Left ventricle myocardium inferior (tissue), 1 donor: ENCODE measurements around the gene KCNMA1. TPM values are rescaled to one million over a fixed set of nuclear protein-coding genes. Genes with fewer than 3 reads are reported as not detected.

Source experiments
- DNase-seq: peaks from one replicate; pipeline ENCODE4 v3.0.0-alpha.2; 2020
- H3K27ac ChIP-seq: fragments of 200-600 bp; replicated peaks from 2 replicates; pipeline ENCODE4 v1.8.0; 2021
- H3K27me3 ChIP-seq: fragments of 200-600 bp; 2 replicates; pipeline ENCODE4 v1.8.0; 2021; ENCODE audit warnings: low read depth
- H3K36me3 ChIP-seq: fragments of 200-600 bp; 2 replicates; pipeline ENCODE4 v1.8.0; 2021
- H3K4me1 ChIP-seq: fragments of 200-600 bp; 2 replicates; pipeline ENCODE4 v1.8.0; 2021
- H3K4me3 ChIP-seq: fragments of 200-600 bp; 2 replicates; pipeline ENCODE4 v1.8.0; 2021; ENCODE audit warnings: mild to moderate bottlenecking, moderate library complexity
- H3K9me3 ChIP-seq: fragments of 200-600 bp; replicated peaks from 2 replicates; pipeline ENCODE4 v1.8.0; 2021
- CTCF ChIP-seq: fragments of 200-600 bp; IDR thresholded peaks from 2 replicates; pipeline ENCODE4 v1.8.0; 2021; ENCODE audit warnings: antibody characterized with exemption, mild to moderate bottlenecking, borderline replicate concordance
- intact Hi-C: fragments of 100-400 bp; cut with micrococcal nuclease; formaldehyde crosslinking; loops from one replicate; pipeline ENCODE4 v1.11.0; 2022
- total RNA-seq: library from RNA; stranded (reverse); fragmentation: NEBNext Ultra II Directional; extraction: Animal tissue kit (Norgen Biotek cat#: 25700); gene quantifications from one replicate; pipeline ENCODE4 v1.2.1, GENCODE V29; 2021
- donor health status: DM: no; HTN: yes; CAD: no; lungs with severe emphysema.

Gene KCNMA1
- total RNA-seq, 1 donor from 2014 or later: 1.8 TPM

DNA sequence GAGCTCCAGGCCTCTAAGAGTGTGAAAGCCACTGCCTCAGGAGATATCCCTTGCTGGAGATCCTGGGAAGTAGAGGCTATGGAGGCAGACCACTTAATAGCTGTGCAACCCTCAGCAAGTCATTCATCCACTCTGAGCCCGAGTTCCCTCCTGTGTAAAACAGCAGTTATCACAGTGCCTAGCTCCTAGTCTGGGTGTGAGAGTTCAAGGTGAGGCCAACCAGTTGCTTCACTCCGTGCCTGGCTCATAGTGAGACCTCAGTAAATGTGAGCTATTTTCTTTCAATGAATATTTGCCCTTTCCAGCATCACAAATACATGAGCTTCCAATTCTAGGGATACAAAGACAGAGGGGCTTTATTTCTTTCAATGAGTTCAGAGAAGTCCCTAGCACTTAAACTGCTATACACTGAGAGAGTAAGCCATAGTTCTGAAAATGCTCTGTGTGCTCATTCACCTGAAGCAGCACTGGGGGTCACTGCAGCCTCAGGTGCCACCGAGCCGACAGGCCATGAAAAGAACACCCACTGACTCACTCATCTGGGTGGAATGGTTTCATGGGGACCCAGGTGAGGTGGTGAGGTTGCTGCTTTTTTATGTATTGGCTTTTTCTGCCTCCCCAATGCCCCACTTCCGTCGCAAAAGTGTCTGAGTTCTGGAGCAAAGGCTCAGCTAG, 259.8 kb downstream of the KCNMA1 start:
- no peak for DNase-seq
- no peak for TF ChIP-seq CTCF
- Histone ChIP-seq H3K36me3 (no peaks in the 10 kb centered on the region), H3K4me3 (no peak overlapping the region), H3K27me3 (peaks cover 94% of the 10 kb centered on the region), H3K27ac (no peak overlapping the region), H3K4me1 (no peaks in the 10 kb centered on the region), H3K9me3 (no peaks in the 10 kb centered on the region)
- intact Hi-C loops: no loop called here

- Histone ChIP-seq H3K4me3 (no peak overlapping the region), H3K9me3 (no peaks in the 10 kb centered on the region), H3K4me1 (no peaks in the 10 kb centered on the region), H3K27ac (no peak overlapping the region), H3K36me3 (no peaks in the 10 kb centered on the region), H3K27me3 (peaks cover 92% of the 10 kb centered on the region)
- no peak for DNase-seq
- intact Hi-C loops: no loop called here
- no peak for TF ChIP-seq CTCF
These were observed 260.6 kb downstream of the KCNMA1 start for GRCh38 chr10:77377034-77377433.

DNA sequence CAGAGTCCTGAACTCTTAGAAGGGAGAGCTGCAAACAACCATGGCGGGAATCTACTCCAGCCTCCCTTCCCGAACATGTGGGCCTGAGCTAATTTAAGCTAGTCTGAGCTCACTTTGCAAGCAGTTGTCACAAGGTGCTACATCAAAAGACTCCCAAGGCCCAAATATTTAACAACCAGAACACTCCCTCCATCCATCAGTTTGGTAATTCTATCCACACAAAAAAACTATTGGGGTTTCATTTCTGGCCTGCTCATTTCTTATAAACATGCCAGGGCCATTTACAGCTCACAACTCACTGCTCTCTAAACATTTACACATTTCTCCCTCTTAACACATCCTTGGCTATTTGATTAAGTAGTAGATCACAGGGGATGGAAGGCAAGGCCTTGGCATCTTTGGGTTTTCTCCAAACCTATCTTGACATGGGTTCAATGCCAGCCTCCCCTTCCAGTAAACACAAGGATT, 263.4 kb downstream of the KCNMA1 start:
- Histone ChIP-seq H3K4me3 (no peak overlapping the region), H3K9me3 (peaks cover 8% of the 10 kb centered on the region), H3K36me3 (no peaks in the 10 kb centered on the region), H3K27me3 (peaks cover 83% of the 10 kb centered on the region), H3K4me1 (no peaks in the 10 kb centered on the region), H3K27ac (no peak overlapping the region)
- TF ChIP-seq CTCF: no peak
- DNase-seq: no peak
- intact Hi-C loops: no loop called here

DNA sequence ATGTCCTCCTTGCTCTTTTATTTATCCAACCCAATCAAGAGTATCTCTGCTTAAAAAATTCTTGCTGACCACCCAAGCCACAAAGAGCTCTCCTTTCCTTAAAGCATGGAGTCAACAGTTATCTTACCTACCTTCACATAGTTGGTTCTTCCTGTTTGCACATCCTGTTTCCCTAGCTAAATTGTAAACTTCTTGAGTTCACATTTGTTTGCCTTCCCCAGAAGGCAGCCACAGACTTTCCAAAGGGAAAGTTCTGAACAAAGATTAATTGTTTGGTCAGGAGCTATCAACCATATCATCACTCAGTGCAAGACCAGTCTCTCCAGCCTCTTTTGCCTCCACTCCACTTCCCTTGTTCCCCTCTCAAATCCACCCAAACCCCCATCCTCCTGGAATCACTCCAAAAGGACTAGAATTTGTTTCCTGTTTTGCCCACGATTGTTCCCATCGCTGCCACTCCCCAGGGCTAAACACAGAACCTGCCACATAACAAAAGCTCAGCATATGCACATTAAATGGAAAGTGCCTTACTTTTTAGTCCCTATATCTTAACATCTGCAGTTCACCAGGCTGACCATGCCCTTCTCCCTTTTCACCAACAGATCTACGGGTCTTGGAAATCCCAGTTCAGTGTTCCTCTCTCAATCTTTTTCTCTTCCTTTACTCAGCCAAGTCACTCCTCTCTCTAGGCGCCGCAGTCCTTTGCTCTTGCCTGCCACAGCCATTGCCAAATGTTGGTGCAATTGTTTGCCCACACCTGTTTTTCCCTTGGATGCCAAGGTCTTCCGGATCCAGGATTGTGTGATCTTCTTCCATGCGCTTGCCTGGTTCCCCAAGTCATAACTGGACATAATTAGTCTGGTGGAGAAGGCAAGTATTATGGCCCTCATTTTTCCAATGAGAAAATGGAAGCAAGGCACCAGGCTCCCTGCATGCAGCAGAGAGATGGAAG, 265.5 kb downstream of the KCNMA1 start:
- DNase-seq: no peak
- H3K4me1 ChIP-seq: no peaks in the 10 kb centered on the region
- no peak for TF ChIP-seq CTCF
- no peaks in the 10 kb centered on the region for H3K36me3 ChIP-seq
- intact Hi-C loops: no loop called here
- peaks cover 25% of the 10 kb centered on the region for H3K9me3 ChIP-seq
- H3K27ac ChIP-seq: no peak overlapping the region
- no peak overlapping the region for H3K4me3 ChIP-seq
- H3K27me3 ChIP-seq: peaks cover 70% of the 10 kb centered on the region

DNA sequence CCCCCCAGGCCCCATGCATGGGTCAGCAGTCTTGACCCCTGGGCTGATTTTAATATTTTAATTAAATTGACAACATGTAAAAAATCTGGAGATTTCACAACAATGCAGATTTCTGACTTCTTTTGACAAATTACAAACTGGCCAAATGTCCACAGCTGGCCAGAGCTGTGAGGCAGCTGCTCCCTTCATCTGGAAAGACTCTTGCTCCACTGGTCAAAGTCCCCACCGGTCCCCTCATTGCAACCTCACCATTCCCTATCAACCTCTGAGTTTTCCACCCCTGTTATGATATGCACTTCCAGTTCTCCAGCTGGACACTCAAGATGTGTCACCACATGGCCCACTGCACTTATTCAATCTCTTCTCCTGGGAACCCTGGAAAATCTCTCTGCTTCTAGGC, 266.2 kb downstream of the KCNMA1 start:
- Histone ChIP-seq H3K4me1 (no peaks in the 10 kb centered on the region), H3K27ac (no peak overlapping the region), H3K9me3 (peaks cover 25% of the 10 kb centered on the region), H3K4me3 (no peak overlapping the region), H3K27me3 (peaks cover 66% of the 10 kb centered on the region), H3K36me3 (no peaks in the 10 kb centered on the region)
- no peak for TF ChIP-seq CTCF
- DNase-seq: no peak
- intact Hi-C loops: no loop called here
